Right lobe of liver (tissue), 4 donors: ENCODE data around the gene GRIN2A.

ENCODE experiments used
- CTCF ChIP-seq, 4 donors: fragments of 200-600 bp in 3 of 4; fragments of 450-650 bp in 1 of 4; IDR thresholded peaks; one replicate each; pipeline versions ENCODE4 v1.5.1 to v1.8.0; 2016 to 2022; ENCODE audit warnings: antibody characterized with exemption in 4 of 4, mild to moderate bottlenecking in 2 of 4
- POLR2A ChIP-seq: fragments of 450-650 bp; IDR thresholded peaks from one replicate; pipeline ENCODE4 v1.6.1; 2017; ENCODE audit warnings: antibody characterized with exemption, mild to moderate bottlenecking
- donor health status: DM: no; HTN: no; CAD: no.
- donor health status: DM: no; HTN: no; CAD: no.
- donor health status: DM: no; HTN: yes; CAD: no.

- no peak for TF ChIP-seq CTCF (IDR thresholded peaks at IDR 0.05)
- no peak for TF ChIP-seq POLR2A
These were observed 98.9 kb downstream of the GRIN2A start for GRCh38 chr16:10083301-10083700.
